Heart right ventricle (tissue), 16 donors: ENCODE results near the gene CRABP1. TPM values are rescaled to one million over a fixed set of nuclear protein-coding genes. Genes with fewer than 3 reads are reported as not detected.

Experiments
- ATAC-seq, 8 donors: fragments of 200-7000 bp; cut with Tn5 transposase; one replicate each; pipeline ENCODE4 v1.9.1; 2020; ENCODE audit warnings: mild to moderate bottlenecking in 8 of 8, moderate library complexity in 8 of 8, moderate number of reproducible peaks in 1 of 8
- DNase-seq, 2 donors: peaks; one replicate each; pipeline ENCODE4 v3.0.0-alpha.2; 2020
- H3K27ac ChIP-seq, 10 donors: fragments of 200-600 bp; sonication (generic) in 2 of 10; one replicate each; pipeline versions ENCODE4 v1.5.0 to v1.8.0; 2020 to 2022; ENCODE audit warnings: mild to moderate bottlenecking in 3 of 10
- H3K27me3 ChIP-seq, 7 donors: fragments of 200-600 bp; one replicate each; pipeline ENCODE4 v1.8.0; 2021 to 2022; ENCODE audit warnings: mild to moderate bottlenecking in 2 of 7
- H3K36me3 ChIP-seq, 9 donors: fragments of 200-600 bp; sonication (generic) in 1 of 9; one replicate each; pipeline versions ENCODE4 v1.5.0 to v1.8.0; 2020 to 2022; ENCODE audit warnings: mild to moderate bottlenecking in 2 of 9
- H3K4me1 ChIP-seq, 9 donors: fragments of 200-600 bp; sonication (generic) in 1 of 9; one replicate each; pipeline versions ENCODE4 v1.5.0 to v1.8.0; 2020 to 2022; ENCODE audit warnings: mild to moderate bottlenecking in 4 of 9
- H3K4me3 ChIP-seq, 10 donors: fragments of 200-600 bp; sonication (generic) in 2 of 10; one replicate each; pipeline versions ENCODE4 v1.5.0 to v1.8.0; 2020 to 2022; ENCODE audit warnings: mild to moderate bottlenecking in 7 of 10, moderate library complexity in 2 of 10
- H3K9me3 ChIP-seq, 11 donors: fragments of 200-600 bp in 10 of 11; sonication (generic) in 2 of 11; one replicate each; pipeline versions ENCODE4 v1.5.0 to v1.8.0; 2013 to 2022; ENCODE audit warnings: mild to moderate bottlenecking in 2 of 11, control low read depth in 1 of 11, moderate library complexity in 1 of 11
- WGBS, 2 donors: extraction: QIAGEN DNeasy Blood & Tissue Kit; methylation state at CpG; one replicate each; pipeline ENCODE4 v1.1.7; 2013; ENCODE audit warnings: inconsistent platforms in 1 of 2; 5-methylcytosine and 5-hydroxymethylcytosine counted together
- intact Hi-C, 10 donors: fragments of 100-400 bp; cut with DNase I; formaldehyde crosslinking; loops; one replicate each; pipeline versions ENCODE4 v1.11.1 to v1.14.2; 2022
- polyA plus RNA-seq, 2 donors: library from polyadenylated mRNA; stranded (reverse); fragments of 200-250 nt; gene quantifications; one replicate each; pipeline ENCODE4 v1.2.3, GENCODE V29; 2013
- total RNA-seq, 10 donors: library from RNA; stranded (reverse); fragmentation: NEBNext Ultra II Directional in 3 of 10; extraction: Animal tissue kit (Norgen Biotek cat#: 25700) in 3 of 10; gene quantifications; one replicate each; pipeline versions ENCODE4 v1.2.1 to v1.2.4, GENCODE V29; 2021 to 2023
- TF ChIP-seq, protein P1 (sequence below), 9 donors: fragments of 200-600 bp; sonication (generic) in 2 of 9; IDR thresholded peaks; one replicate each; pipeline versions ENCODE4 v1.5.0 to v1.8.0; 2021 to 2022; ENCODE audit warnings: antibody characterized with exemption in 9 of 9, mild to moderate bottlenecking in 5 of 9, moderate library complexity in 1 of 9
- donor health status: Arrhythmogenic right ventricular cardiomyopathy.
- donor health status: ischemic (EF 13 %, LVEDD 7.1; RV severe dilation, severe dysfunction).
- donor health status: healthy with polysubstance abuse.
- donor health status: DM: no; HTN: yes; CAD: no.
- donor health status: DM: no; HTN: no; CAD: no.
- donor health status: ischemic (EF 25% LVEDD 6.9; RV normal size, moderate dysfunction).
- donor health status: ischemic (EF 25% LVEDD 5.7; RV mildly dilated, moderate dysfunction).
- donor health status: healthy.
- donor health status: DM: yes; HTN: yes; CAD: no.
- donor health status: Ischemic cardiomyopathy.
- donor health status: ischemic (EF 35%, LVEDD 5.7; RV mildly dilated, moderate dysfunction).
- donor health status: nonischemic (EF 11% LVEDD 7.7; RV severe dilation, severe dysfunction).
- donor health status: DM: yes; HTN: yes; CAD: no.
- donor health status: PGD.
- donor health status: ischemic (EF 29% LVEDD 5.4; RV normal size, mild dysfunction).
- donor health status: nonischemic (EF 23%, LVEDD 6.1; RV moderate dilation, normal function).

The CRABP1 gene
- total and polyA plus RNA-seq, 12 donors: not detected

DNA sequence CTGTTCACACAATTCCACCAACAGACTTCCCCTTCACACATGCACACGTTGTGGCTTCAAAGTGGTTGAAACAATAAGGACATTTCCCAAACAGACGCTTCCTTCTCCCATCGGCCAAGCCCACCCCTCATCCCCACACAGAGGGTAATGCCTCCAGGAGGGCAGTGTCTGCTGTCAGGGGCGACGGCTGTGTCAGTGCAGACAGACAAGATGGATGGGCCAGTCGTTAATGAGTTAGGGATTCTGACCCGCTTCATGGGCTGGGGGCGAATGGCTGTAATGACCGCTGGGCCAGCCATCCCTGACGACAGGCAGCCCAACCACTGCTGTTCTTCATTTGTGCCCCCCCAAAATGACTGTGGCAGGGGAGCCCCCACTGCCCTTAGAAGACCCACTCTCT is 20.6 kb upstream of the CRABP1 start:
- TF ChIP-seq, protein P1, sequence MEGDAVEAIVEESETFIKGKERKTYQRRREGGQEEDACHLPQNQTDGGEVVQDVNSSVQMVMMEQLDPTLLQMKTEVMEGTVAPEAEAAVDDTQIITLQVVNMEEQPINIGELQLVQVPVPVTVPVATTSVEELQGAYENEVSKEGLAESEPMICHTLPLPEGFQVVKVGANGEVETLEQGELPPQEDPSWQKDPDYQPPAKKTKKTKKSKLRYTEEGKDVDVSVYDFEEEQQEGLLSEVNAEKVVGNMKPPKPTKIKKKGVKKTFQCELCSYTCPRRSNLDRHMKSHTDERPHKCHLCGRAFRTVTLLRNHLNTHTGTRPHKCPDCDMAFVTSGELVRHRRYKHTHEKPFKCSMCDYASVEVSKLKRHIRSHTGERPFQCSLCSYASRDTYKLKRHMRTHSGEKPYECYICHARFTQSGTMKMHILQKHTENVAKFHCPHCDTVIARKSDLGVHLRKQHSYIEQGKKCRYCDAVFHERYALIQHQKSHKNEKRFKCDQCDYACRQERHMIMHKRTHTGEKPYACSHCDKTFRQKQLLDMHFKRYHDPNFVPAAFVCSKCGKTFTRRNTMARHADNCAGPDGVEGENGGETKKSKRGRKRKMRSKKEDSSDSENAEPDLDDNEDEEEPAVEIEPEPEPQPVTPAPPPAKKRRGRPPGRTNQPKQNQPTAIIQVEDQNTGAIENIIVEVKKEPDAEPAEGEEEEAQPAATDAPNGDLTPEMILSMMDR (IDR thresholded peaks at IDR 0.05): no peak
- no peaks in the 10 kb centered on the region for H3K9me3 ChIP-seq
- H3K4me3 ChIP-seq: no peak overlapping the region
- no peak overlapping the region for H3K27ac ChIP-seq
- ATAC-seq (no peak), DNase-seq (no peak)
- peaks cover 0 to 16% (median 0%) of the 10 kb centered on the region in 9 donors for H3K4me1 ChIP-seq
- 82 to 84% methylated on average over 10 of the region's 10 CpGs for whole genome bisulfite sequencing, 2 donors
- intact Hi-C loops: no loop called here
- peaks cover 0 to 3% (median 0%) of the 10 kb centered on the region in 7 donors for H3K27me3 ChIP-seq
- H3K36me3 ChIP-seq: no peaks in the 10 kb centered on the region

DNA sequence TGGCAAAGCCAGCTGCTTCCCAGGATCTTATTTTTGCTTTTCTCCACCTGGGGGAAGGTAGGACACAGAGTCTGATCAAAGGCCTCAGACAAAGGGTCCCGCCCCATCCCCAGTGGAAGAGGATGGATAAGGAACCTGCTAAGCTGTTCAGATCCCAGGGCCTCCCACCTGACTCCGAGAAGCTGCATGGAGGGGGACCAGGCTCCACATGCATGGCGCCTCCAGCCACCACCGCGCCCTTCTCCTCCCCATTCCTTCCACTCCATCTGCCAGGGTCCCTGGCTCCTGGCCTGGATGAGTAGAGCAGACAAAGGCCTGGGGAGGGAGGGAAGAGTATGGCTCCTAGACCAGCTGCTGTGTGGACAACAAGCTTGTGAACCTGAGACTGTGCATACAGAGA is 20.0 kb upstream of the CRABP1 start:
- TF ChIP-seq, protein P1 (IDR thresholded peaks at IDR 0.05): no peak
- Histone ChIP-seq H3K36me3 (no peaks in the 10 kb centered on the region), H3K9me3 (no peaks in the 10 kb centered on the region), H3K27ac (no peak overlapping the region), H3K4me3 (no peak overlapping the region), H3K27me3 (no peaks in the 10 kb centered on the region), H3K4me1 (peaks cover 0 to 16% (median 0%) of the 10 kb centered on the region in 9 donors)
- no peak for ATAC-seq
- intact Hi-C loops: no loop called here
- 95 to 98% methylated on average over 5 of the region's 5 CpGs for WGBS, 2 donors
- DNase-seq: no peak

DNA sequence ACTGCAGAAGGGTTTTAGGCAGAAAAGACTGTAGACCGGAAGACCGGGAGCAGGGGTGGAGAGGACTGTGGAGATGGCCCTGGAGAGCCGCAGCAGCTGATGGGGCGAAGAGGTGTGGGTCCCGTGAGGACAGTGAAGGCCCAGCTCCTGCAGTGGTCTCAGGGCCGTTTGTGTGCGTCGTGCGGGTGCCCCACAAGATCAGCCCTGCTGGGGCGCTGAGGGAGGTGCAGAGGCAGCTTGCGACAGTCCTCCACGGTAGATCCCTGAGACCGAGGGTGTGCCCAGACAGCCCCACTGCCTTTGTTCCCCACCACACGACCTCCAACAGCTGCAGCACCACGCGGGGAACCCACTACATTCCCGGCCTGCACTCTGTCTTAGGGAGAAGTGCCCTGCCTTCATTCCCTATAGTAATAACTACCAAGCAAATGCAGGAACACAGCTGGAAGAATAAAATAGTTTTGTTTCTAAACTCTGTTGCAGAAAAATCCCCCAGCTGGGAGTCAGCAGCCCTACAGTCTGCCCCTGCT is 19.0 kb upstream of the CRABP1 start:
- no peak for ATAC-seq
- Histone ChIP-seq H3K9me3 (no peaks in the 10 kb centered on the region), H3K4me3 (no peak overlapping the region), H3K27ac (no peak overlapping the region), H3K36me3 (no peaks in the 10 kb centered on the region), H3K4me1 (peaks cover 0 to 23% (median 0%) of the 10 kb centered on the region in 9 donors), H3K27me3 (no peaks in the 10 kb centered on the region)
- no peak for DNase-seq
- TF ChIP-seq, protein P1 (IDR thresholded peaks at IDR 0.05): no peak
- intact Hi-C loops: no loop called here
- 86 to 89% methylated on average over 17 of the region's 17 CpGs for WGBS, 2 donors

DNA sequence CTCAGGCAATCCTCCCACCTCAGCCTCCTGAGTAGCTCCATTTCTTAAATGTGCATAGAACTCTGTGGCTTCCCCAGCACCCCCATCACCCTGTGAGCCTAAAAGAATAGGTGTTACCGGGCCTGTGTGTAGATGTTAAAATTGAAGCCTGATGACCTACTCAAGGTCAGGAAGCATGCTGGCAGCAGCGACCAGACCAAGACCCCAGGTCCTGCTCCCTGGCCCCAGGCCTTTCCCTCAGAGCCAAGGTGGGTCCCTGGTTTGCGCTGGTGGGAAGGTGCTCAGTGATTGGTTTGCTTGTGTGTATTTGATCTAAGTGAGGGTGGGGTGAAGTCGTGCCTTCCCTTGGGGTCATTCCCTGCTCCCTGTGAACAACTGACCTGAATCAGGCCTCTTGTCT is 18.4 kb upstream of the CRABP1 start:
- intact Hi-C loops: no loop called here
- 83 to 84% methylated on average over 4 of the region's 4 CpGs for WGBS, 2 donors
- Histone ChIP-seq H3K4me3 (no peak overlapping the region), H3K27me3 (no peaks in the 10 kb centered on the region), H3K4me1 (peaks cover 0 to 21% (median 0%) of the 10 kb centered on the region in 9 donors), H3K27ac (peak overlapping the region in 4 of 10 donors; percentile 15 to 73 (median 58)), H3K9me3 (no peaks in the 10 kb centered on the region), H3K36me3 (no peaks in the 10 kb centered on the region)
- ATAC-seq (no peak), DNase-seq (no peak)
- TF ChIP-seq, protein P1 (IDR thresholded peaks at IDR 0.05): no peak
